IMR-90 (cell line): ENCODE data around the gene GH1. TPM values are rescaled to one million over a fixed set of nuclear protein-coding genes. Genes with fewer than 3 reads are reported as not detected.

Experiments
- ATAC-seq: fragments of 200-7000 bp; cut with Tn5 transposase; 2 replicates; pipeline ENCODE4 v1.9.1; 2020; ENCODE audit warnings: low read depth, mild to moderate bottlenecking, moderate library complexity
- BruUV-seq: library from RNA; stranded (reverse); fragments of 400-500 nt; replicated peaks from 2 replicates; lab custom pipeline; 2021; lab: Mats Ljungman, UMichigan
- CTCF ChIA-PET: fragments of 300-600 bp; formaldehyde crosslinking; extraction: SDS; loops from one replicate; lab custom pipeline; 2021; ENCODE audit warnings: antibody characterized with exemption; lab: Yijun Ruan, JAX
- POLR2A ChIA-PET: fragments of 300-600 bp; sonication (Branson Sonifier 250); formaldehyde crosslinking; loops from one replicate; lab custom pipeline; 2022; ENCODE audit warnings: antibody characterized with exemption; ENCODE audit not compliant: unreplicated experiment; lab: Charles Lee
- DNase-seq: peaks from one replicate; pipeline ENCODE4 v3.0.0; 2013
- H2AFZ ChIP-seq: replicated peaks from 2 replicates; pipeline ENCODE3; 2013; ENCODE audit warnings: low read length, mild to moderate bottlenecking; ENCODE audit not compliant: poor library complexity
- H2AK5ac ChIP-seq: 2 replicates; pipeline ENCODE4 v1.6.1; 2013; ENCODE audit warnings: low read depth, low read length, inconsistent platforms
- H2AK9ac ChIP-seq: replicated peaks from 2 replicates; pipeline ENCODE3; 2013; ENCODE audit warnings: mild to moderate bottlenecking, low read depth, low read length, moderate library complexity; ENCODE audit not compliant: poor library complexity
- H2BK120ac ChIP-seq: 2 replicates; pipeline ENCODE4 v1.6.1; 2013; ENCODE audit warnings: low read depth, low read length, inconsistent platforms
- H2BK15ac ChIP-seq: 3 replicates; pipeline ENCODE4 v1.6.1; 2013; ENCODE audit warnings: low read depth, low read length, inconsistent platforms
- H2BK20ac ChIP-seq: 2 replicates; pipeline ENCODE4 v1.6.1; 2013; ENCODE audit warnings: low read depth, mild to moderate bottlenecking, inconsistent platforms, low read length, moderate library complexity
- H2BK5ac ChIP-seq: 2 replicates; pipeline ENCODE4 v1.6.1; 2013; ENCODE audit warnings: mild to moderate bottlenecking, low read depth, low read length, inconsistent platforms; ENCODE audit not compliant: poor library complexity, severe bottlenecking
- H3K14ac ChIP-seq: replicated peaks from 2 replicates; pipeline ENCODE4 v1.6.1; 2013; ENCODE audit warnings: low read depth, low read length, inconsistent platforms
- H3K18ac ChIP-seq: 2 replicates; pipeline ENCODE4 v1.6.1; 2013; ENCODE audit warnings: low read depth, low read length, control low read depth
- H3K23ac ChIP-seq: 2 replicates; pipeline ENCODE4 v1.6.1; 2013; ENCODE audit warnings: low read depth, low read length, inconsistent platforms
- H3K27ac ChIP-seq: 2 replicates; pipeline ENCODE4 v1.5.1; 2013; ENCODE audit warnings: mild to moderate bottlenecking, control low read depth, low read length; ENCODE audit not compliant: insufficient read depth
- H3K27me3 ChIP-seq: 2 replicates; pipeline ENCODE4 v1.6.1; 2013; ENCODE audit warnings: low read length; ENCODE audit not compliant: control insufficient read depth, insufficient read depth
- H3K36me3 ChIP-seq: 2 replicates; pipeline ENCODE4 v1.6.1; 2013; ENCODE audit warnings: low read length, mixed read lengths; ENCODE audit not compliant: control insufficient read depth, insufficient read depth
- H3K4ac ChIP-seq: 2 replicates; pipeline ENCODE4 v1.6.1; 2013; ENCODE audit warnings: low read depth, low read length, inconsistent platforms
- H3K4me1 ChIP-seq: 2 replicates; pipeline ENCODE4 v1.6.1; 2013; ENCODE audit warnings: low read length, mixed read lengths; ENCODE audit not compliant: control insufficient read depth, insufficient read depth
- H3K4me2 ChIP-seq: 2 replicates; pipeline ENCODE4 v1.6.1; 2013; ENCODE audit warnings: low read depth, mild to moderate bottlenecking, control low read depth, low read length, moderate library complexity
- H3K4me3 ChIP-seq: 2 replicates; pipeline ENCODE4 v1.5.1; 2013; ENCODE audit warnings: low read depth, mild to moderate bottlenecking, control low read depth, low read length, moderate library complexity; ENCODE audit not compliant: insufficient read depth
- H3K56ac ChIP-seq: 2 replicates; pipeline ENCODE4 v1.6.1; 2013; ENCODE audit warnings: low read length, inconsistent platforms; ENCODE audit not compliant: insufficient read depth; ENCODE audit errors: extremely low read depth
- H3K79me1 ChIP-seq, 2 experiments: 2 replicates each; pipeline ENCODE4 v1.6.1; 2013; ENCODE audit warnings: low read length in 2 of 2, inconsistent platforms in 1 of 2, low read depth in 1 of 2
- H3K9ac ChIP-seq: 2 replicates; pipeline ENCODE4 v1.6.1; 2013; ENCODE audit warnings: low read depth, low read length, control low read depth
- H3K9me1 ChIP-seq: 2 replicates; pipeline ENCODE4 v1.6.1; 2013; ENCODE audit warnings: low read length, inconsistent platforms; ENCODE audit not compliant: insufficient read depth
- H3K9me3 ChIP-seq: 2 replicates; pipeline ENCODE4 v1.6.1; 2013; ENCODE audit warnings: low read length; ENCODE audit not compliant: control insufficient read depth, insufficient read depth
- H4K20me1 ChIP-seq: 2 replicates; pipeline ENCODE4 v1.6.1; 2013; ENCODE audit warnings: low read length, inconsistent platforms; ENCODE audit not compliant: insufficient read depth
- H4K5ac ChIP-seq: 2 replicates; pipeline ENCODE4 v1.6.1; 2013; ENCODE audit warnings: mild to moderate bottlenecking, low read depth, low read length, control low read depth
- H4K8ac ChIP-seq, 2 experiments: 2 replicates each; pipeline ENCODE4 v1.6.1; 2013; ENCODE audit warnings: low read depth in 2 of 2, low read length in 2 of 2, control low read depth in 1 of 2, inconsistent platforms in 1 of 2
- H4K91ac ChIP-seq: 2 replicates; pipeline ENCODE4 v1.6.1; 2013; ENCODE audit warnings: low read depth, low read length, inconsistent platforms; ENCODE audit not compliant: insufficient read depth
- BHLHE40 ChIP-seq: fragments of 150-350 bp; IDR thresholded peaks from 2 replicates; pipeline ENCODE4 v1.6.1; 2016; ENCODE audit warnings: mild to moderate bottlenecking, low read depth, low read length
- CEBPB ChIP-seq: IDR thresholded peaks from 2 replicates; pipeline ENCODE4 v1.6.1; 2012; ENCODE audit warnings: low read depth, low read length, improper control_type of control experiment
- CHD1 ChIP-seq: IDR thresholded peaks from 2 replicates; pipeline ENCODE4 v1.6.1; 2012; ENCODE audit warnings: low read depth, low read length, improper control_type of control experiment
- CTCF ChIP-seq: conservative IDR thresholded peaks from 2 replicates; pipeline ENCODE4 v1.5.1; 2012; ENCODE audit warnings: mild to moderate bottlenecking, low read depth, low read length, improper control_type of control experiment
- FOS ChIP-seq: fragments of 150-350 bp; IDR thresholded peaks from 2 replicates; pipeline ENCODE4 v1.6.1; 2016; ENCODE audit warnings: low read depth, low read length
- MAFK ChIP-seq: IDR thresholded peaks from 2 replicates; pipeline ENCODE4 v1.6.1; 2012; ENCODE audit warnings: low read depth, low read length, improper control_type of control experiment
- MAZ ChIP-seq: IDR thresholded peaks from 2 replicates; pipeline ENCODE4 v1.6.1; 2012; ENCODE audit warnings: low read depth, mild to moderate bottlenecking, low read length, improper control_type of control experiment, moderate library complexity, borderline replicate concordance
- MXI1 ChIP-seq: IDR thresholded peaks from 2 replicates; pipeline ENCODE4 v1.6.1; 2012; ENCODE audit warnings: low read depth, mild to moderate bottlenecking, low read length, moderate library complexity, borderline replicate concordance
- NFE2L2 ChIP-seq: fragments of 150-350 bp; IDR thresholded peaks from 2 replicates; pipeline ENCODE4 v1.6.1; 2016; ENCODE audit warnings: low read depth, mild to moderate bottlenecking, low read length
- RAD21 ChIP-seq: IDR thresholded peaks from 2 replicates; pipeline ENCODE4 v1.6.1; 2012; ENCODE audit warnings: low read length, improper control_type of control experiment
- RCOR1 ChIP-seq: IDR thresholded peaks from 2 replicates; pipeline ENCODE4 v1.6.1; 2012; ENCODE audit warnings: mild to moderate bottlenecking, low read length, improper control_type of control experiment; ENCODE audit not compliant: insufficient replicate concordance
- RFX5 ChIP-seq: IDR thresholded peaks from 2 replicates; pipeline ENCODE4 v1.8.0; 2012; ENCODE audit warnings: low read depth, mild to moderate bottlenecking, low read length, moderate library complexity
- SMC3 ChIP-seq: fragments of 150-350 bp; IDR thresholded peaks from 2 replicates; pipeline ENCODE4 v1.6.1; 2016; ENCODE audit warnings: low read depth, mild to moderate bottlenecking, antibody characterized with exemption, low read length, moderate library complexity
- WGBS, 2 experiments: methylation state at CpG; one replicate each; pipeline versions ENCODE4 v1.1.5 to v1.1.7; 2013; ENCODE audit warnings: missing lambda C conversion rate in 2 of 2; ENCODE audit not compliant: insufficient read length in 1 of 2; ENCODE audit errors: extremely low coverage in 2 of 2; 5-methylcytosine and 5-hydroxymethylcytosine counted together
- dilution Hi-C: fragments of 300-500 bp; cut with HindIII; formaldehyde crosslinking; loops from one replicate; pipeline ENCODE4 v1.14.3; 2018; ENCODE audit warnings: low sequenced_read_pairs; ENCODE audit not compliant: unreplicated experiment
- in situ Hi-C: fragments of 300-500 bp; cut with MboI; formaldehyde crosslinking; loops from 3 replicates; pipeline ENCODE4 v1.14.3; 2019; ENCODE audit warnings: low sequenced_read_pairs, inconsistent platforms, mixed read lengths
- intact Hi-C: fragments of 100-400 bp; cut with micrococcal nuclease; formaldehyde crosslinking; loops from 2 replicates; pipeline ENCODE4 v1.10.0; 2022
- polyA plus RNA-seq, 3 experiments: library from polyadenylated mRNA; depleted of rRNA; stranded (reverse); fragments of >200 nt; gene quantifications; 2 replicates each; pipeline ENCODE4 v1.2.3, GENCODE V29; 2012; ENCODE audit warnings: low replicate concordance in 1 of 3
- total RNA-seq: library from RNA; depleted of rRNA; stranded (reverse); fragments of >200 nt; gene quantifications from 2 replicates; pipeline ENCODE4 v1.2.3, GENCODE V29; 2012
- TF ChIP-seq, protein P1 (sequence below): fragments of 150-350 bp; IDR thresholded peaks from 2 replicates; pipeline ENCODE4 v1.6.1; 2016; ENCODE audit warnings: low read depth, mild to moderate bottlenecking, low read length, moderate library complexity, borderline replicate concordance
- TF ChIP-seq, protein P2 (sequence below): fragments of 150-350 bp; IDR thresholded peaks from 2 replicates; pipeline ENCODE4 v1.6.1; 2017; ENCODE audit warnings: mild to moderate bottlenecking, antibody characterized with exemption, low read length, low read depth

The GH1 gene
- total and polyA plus RNA-seq, 2 of the 4 experiments (the other 2 are of a cell fraction): not detected

DNA sequence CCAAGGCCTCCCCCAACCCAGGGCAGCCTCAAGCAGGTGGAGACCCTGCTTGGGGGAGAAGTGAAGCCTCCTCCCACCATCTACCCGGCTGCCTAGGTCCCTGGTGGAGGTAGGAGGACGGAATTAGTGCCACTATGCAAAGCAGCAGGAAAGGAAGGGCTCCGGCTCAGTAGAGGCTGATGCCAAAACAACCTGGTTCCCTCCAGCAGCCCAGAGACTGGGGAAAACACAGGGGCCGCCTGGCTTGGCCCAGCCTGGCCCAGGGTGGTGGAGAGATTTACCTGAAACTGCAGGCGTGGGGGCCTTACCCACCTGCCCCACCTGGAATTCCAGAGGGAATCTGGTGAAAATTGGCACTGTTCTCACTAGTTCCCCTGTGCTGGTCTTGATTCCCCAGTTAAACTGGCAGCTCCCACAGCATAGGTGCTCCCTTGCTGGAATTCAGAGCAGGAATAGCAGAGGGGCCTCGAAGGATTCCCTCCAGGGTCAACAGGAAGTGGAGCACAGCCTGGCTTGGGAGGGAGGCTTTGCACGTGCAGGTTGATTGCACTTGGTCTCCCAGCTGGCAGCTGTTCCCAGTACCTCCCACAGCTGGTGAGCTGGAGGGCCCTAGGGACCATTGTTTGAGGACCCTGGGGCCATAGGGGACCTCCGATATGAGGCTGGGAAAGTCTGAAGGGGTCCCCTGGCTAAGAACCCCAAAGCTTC is 9.0 kb upstream of the GH1 start:
- intact Hi-C loops (no loop called here), dilution Hi-C loops (no loop called here), in situ Hi-C loops (no loop called here)
- Histone ChIP-seq H3K9ac (no peak overlapping the region), H3K9me1 (no peaks in the 10 kb centered on the region), H3K27me3 (peaks cover 13% of the 10 kb centered on the region), H3K36me3 (no peaks in the 10 kb centered on the region), H2AK9ac (no peak overlapping the region), H3K4me3 (no peak overlapping the region), H3K14ac (no peak overlapping the region), H4K91ac (no peak overlapping the region), H3K4me1 (no peaks in the 10 kb centered on the region), H3K18ac (no peak overlapping the region), H2AFZ (no peak overlapping the region), H3K27ac (no peak overlapping the region), H3K56ac (no peak overlapping the region), H4K20me1 (no peaks in the 10 kb centered on the region), H3K4ac (no peak overlapping the region), H2BK5ac (no peak overlapping the region), H2BK15ac (no peak overlapping the region), H3K23ac (no peak overlapping the region), H3K9me3 (no peaks in the 10 kb centered on the region), H3K79me1 (no peaks in the 10 kb centered on the region), H4K8ac (no peak overlapping the region), H4K5ac (no peak overlapping the region), H2BK20ac (no peak overlapping the region), H2BK120ac (no peak overlapping the region), H3K4me2 (no peak overlapping the region), H2AK5ac (no peak overlapping the region)
- no CpG with 5 or more reads among the region's 8 CpGs for WGBS, 2 experiments
- DNase-seq (no peak), ATAC-seq (no peak)
- CTCF ChIA-PET: interaction anchor here (0.6 kb wide), 1 partner anchor 99 kb away, joined by 4 read pairs; no protein-coding TSS in a partner anchor
- no TSS peak for BruUV-seq
- no peak for TF ChIP-seq RFX5
- TF ChIP-seq MXI1: no peak
- TF ChIP-seq, protein P1, sequence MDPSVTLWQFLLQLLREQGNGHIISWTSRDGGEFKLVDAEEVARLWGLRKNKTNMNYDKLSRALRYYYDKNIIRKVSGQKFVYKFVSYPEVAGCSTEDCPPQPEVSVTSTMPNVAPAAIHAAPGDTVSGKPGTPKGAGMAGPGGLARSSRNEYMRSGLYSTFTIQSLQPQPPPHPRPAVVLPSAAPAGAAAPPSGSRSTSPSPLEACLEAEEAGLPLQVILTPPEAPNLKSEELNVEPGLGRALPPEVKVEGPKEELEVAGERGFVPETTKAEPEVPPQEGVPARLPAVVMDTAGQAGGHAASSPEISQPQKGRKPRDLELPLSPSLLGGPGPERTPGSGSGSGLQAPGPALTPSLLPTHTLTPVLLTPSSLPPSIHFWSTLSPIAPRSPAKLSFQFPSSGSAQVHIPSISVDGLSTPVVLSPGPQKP: no peak
- TF ChIP-seq MAFK: no peak
- no peak for TF ChIP-seq MAZ
- TF ChIP-seq, protein P2, sequence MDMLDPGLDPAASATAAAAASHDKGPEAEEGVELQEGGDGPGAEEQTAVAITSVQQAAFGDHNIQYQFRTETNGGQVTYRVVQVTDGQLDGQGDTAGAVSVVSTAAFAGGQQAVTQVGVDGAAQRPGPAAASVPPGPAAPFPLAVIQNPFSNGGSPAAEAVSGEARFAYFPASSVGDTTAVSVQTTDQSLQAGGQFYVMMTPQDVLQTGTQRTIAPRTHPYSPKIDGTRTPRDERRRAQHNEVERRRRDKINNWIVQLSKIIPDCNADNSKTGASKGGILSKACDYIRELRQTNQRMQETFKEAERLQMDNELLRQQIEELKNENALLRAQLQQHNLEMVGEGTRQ: no peak
- no peak for TF ChIP-seq NFE2L2
- TF ChIP-seq SMC3: no peak
- TF ChIP-seq RCOR1: no peak
- TF ChIP-seq RAD21: no peak
- no peak for TF ChIP-seq CTCF
- no peak for TF ChIP-seq BHLHE40
- TF ChIP-seq FOS: no peak
- no peak for TF ChIP-seq CHD1
- TF ChIP-seq CEBPB: no peak
- POLR2A ChIA-PET: no interaction called here
